Stimulated activated CD4-positive, alpha-beta T cell treated with anti-CD3 and anti-CD28 coated beads, TNF-alpha, amount 100 ng/mL, for 4 hours (primary cell): ENCODE measurements around the gene GRPEL2.

ENCODE experiments used
- DNase-seq, 3 experiments: peaks; one replicate each; pipeline ENCODE4 v3.0.0-alpha.2; 2020; ENCODE audit warnings: low read depth in 3 of 3

Gene GRPEL2

GRCh38 chr5:149357370-149358293 lies 12.3 kb downstream of the GRPEL2 start, which contains the start of gene PCYOX1L:
PCYOX1L (plus strand) TSS chr5:149358046; CDS start chr5:149358069, 23 bp downstream.
- DNase-seq: peak; percentile 95 to 97 (median 96)

GRCh38 chr5:149358294-149358651 lies 13.0 kb downstream of the GRPEL2 start:
- DNase-seq: no peak

GRCh38 chr5:149358868-149359495 lies 13.7 kb downstream of the GRPEL2 start:
- no peak for DNase-seq

GRCh38 chr5:149360272-149360671 lies 15.0 kb downstream of the GRPEL2 start:
- no peak for DNase-seq

- no peak for DNase-seq
Measured at GRCh38 chr5:149362541-149362940, 17.2 kb downstream of the GRPEL2 start.

- no peak for DNase-seq
Measured at GRCh38 chr5:149363358-149363757, 18.1 kb downstream of the GRPEL2 start.

- no peak for DNase-seq
Measured at GRCh38 chr5:149363936-149364335, 18.6 kb downstream of the GRPEL2 start.

GRCh38 chr5:149364719-149365118 lies 19.4 kb downstream of the GRPEL2 start:
- no peak for DNase-seq

GRCh38 chr5:149365418-149365817 lies 20.1 kb downstream of the GRPEL2 start:
- DNase-seq: no peak

GRCh38 chr5:149366169-149366729 lies 20.9 kb downstream of the GRPEL2 start:
- no peak for DNase-seq

- DNase-seq: peak; percentile 21 to 34 (median 24)
Measured at GRCh38 chr5:149367249-149367971, 22.1 kb downstream of the GRPEL2 start.

- no peak for DNase-seq
Measured at GRCh38 chr5:149367972-149368645, 22.8 kb downstream of the GRPEL2 start.

GRCh38 chr5:149370878-149371277 lies 25.6 kb downstream of the GRPEL2 start:
- no peak for DNase-seq

GRCh38 chr5:149371296-149371962 lies 26.1 kb downstream of the GRPEL2 start:
- peak; percentile 33 to 52 (median 43) for DNase-seq

GRCh38 chr5:149372076-149372795 lies 26.9 kb downstream of the GRPEL2 start:
- DNase-seq: no peak

GRCh38 chr5:149372932-149373331 lies 27.6 kb downstream of the GRPEL2 start:
- no peak for DNase-seq

GRCh38 chr5:149374303-149374702 lies 29.0 kb downstream of the GRPEL2 start:
- no peak for DNase-seq

GRCh38 chr5:149374801-149375200 lies 29.5 kb downstream of the GRPEL2 start:
- DNase-seq: no peak

GRCh38 chr5:149375434-149375833 lies 30.1 kb downstream of the GRPEL2 start:
- DNase-seq: no peak

- no peak for DNase-seq
Measured at GRCh38 chr5:149376104-149376503, 30.8 kb downstream of the GRPEL2 start.
